Panc1 (cell line): ENCODE measurements around the gene MYL5. TPM values are rescaled to one million over a fixed set of nuclear protein-coding genes. Genes with fewer than 3 reads are reported as not detected.

Experiments
- ATAC-seq: fragments of 200-7000 bp; cut with Tn5 transposase; 2 replicates; pipeline ENCODE4 v1.9.1; 2020; ENCODE audit warnings: mild to moderate bottlenecking, moderate library complexity
- BruUV-seq: library from RNA; stranded (reverse); fragments of 400-500 nt; replicated peaks from 2 replicates; lab custom pipeline; 2021; lab: Mats Ljungman, UMichigan
- CTCF ChIA-PET: fragments of 300-600 bp; sonication (Branson Sonifier 250); formaldehyde crosslinking; loops from one replicate; lab custom pipeline; 2022; ENCODE audit warnings: antibody characterized with exemption; lab: Charles Lee
- POLR2A ChIA-PET: fragments of 300-600 bp; sonication (Branson Sonifier 250); formaldehyde crosslinking; loops from one replicate; lab custom pipeline; 2022; ENCODE audit warnings: antibody characterized with exemption; lab: Charles Lee
- DNase-seq: peaks from one replicate; pipeline ENCODE4 v3.0.0-alpha.2; 2010; ENCODE audit warnings: low read depth, low spot score
- H3K27ac ChIP-seq: 2 replicates; pipeline ENCODE4 v1.5.1; 2011; ENCODE audit warnings: mild to moderate bottlenecking, low read length, inconsistent platforms
- H3K27me3 ChIP-seq: fragments of 200-500 bp; sonication (Bioruptor generic); 2 replicates; pipeline ENCODE4 v1.6.0; 2014; ENCODE audit warnings: low read length, inconsistent platforms; ENCODE audit not compliant: control insufficient read depth, insufficient read depth
- H3K36me3 ChIP-seq: fragments of 200-500 bp; sonication (Bioruptor generic); 2 replicates; pipeline ENCODE4 v1.5.1; 2014; ENCODE audit warnings: inconsistent platforms, mild to moderate bottlenecking, low read length, moderate library complexity; ENCODE audit not compliant: control insufficient read depth, insufficient read depth
- H3K4me1 ChIP-seq: 2 replicates; pipeline ENCODE4 v1.5.1; 2011; ENCODE audit warnings: inconsistent platforms, mild to moderate bottlenecking, low read length, moderate library complexity; ENCODE audit not compliant: control insufficient read depth, insufficient read depth
- H3K4me3 ChIP-seq, 2 experiments: 2 replicates each; pipeline ENCODE4 v1.5.1; 2011 to 2012; ENCODE audit warnings: low read depth in 2 of 2, low read length in 2 of 2, mild to moderate bottlenecking in 2 of 2, inconsistent platforms in 1 of 2, moderate library complexity in 1 of 2
- H3K9me3 ChIP-seq: fragments of 200-500 bp; sonication (Bioruptor generic); 2 replicates; pipeline ENCODE4 v1.5.1; 2014; ENCODE audit warnings: low read depth, mild to moderate bottlenecking, inconsistent platforms, low read length, moderate library complexity; ENCODE audit not compliant: control insufficient read depth, insufficient read depth
- CTCF ChIP-seq: fragments of 450-650 bp; IDR thresholded peaks from 2 replicates; pipeline ENCODE4 v1.5.1; 2017; ENCODE audit warnings: mild to moderate bottlenecking
- POLR2AphosphoS5 ChIP-seq: IDR thresholded peaks from 2 replicates; pipeline ENCODE4 v1.6.1; 2012; ENCODE audit warnings: mild to moderate bottlenecking, low read depth, low read length, moderate library complexity
- REST ChIP-seq, 2 experiments: IDR thresholded peaks; 2 replicates each; pipeline ENCODE4 v1.6.1; 2011 to 2012; ENCODE audit warnings: low read depth in 2 of 2, control low read depth in 1 of 2, low read length in 1 of 2, mild to moderate bottlenecking in 1 of 2, moderate library complexity in 1 of 2; ENCODE audit not compliant: insufficient read depth in 1 of 2
- SIN3A ChIP-seq: IDR thresholded peaks from 2 replicates; pipeline ENCODE4 v1.6.1; 2012; ENCODE audit warnings: low read depth, mild to moderate bottlenecking, low read length, moderate library complexity, borderline replicate concordance; ENCODE audit not compliant: insufficient read depth
- TCF7L2 ChIP-seq: IDR thresholded peaks from 2 replicates; pipeline ENCODE4 v1.6.1; 2011; ENCODE audit warnings: mild to moderate bottlenecking, low read depth, low read length, inconsistent platforms
- in situ Hi-C: cut with HindIII; loops from 2 replicates; pipeline ENCODE4 v1.10.0; 2016; ENCODE audit warnings: low sequenced_read_pairs, low pct_unique_long_range_greater_than_20kb
- intact Hi-C: fragments of 100-400 bp; cut with micrococcal nuclease; formaldehyde crosslinking; loops from one replicate; pipeline ENCODE4 v1.10.0; 2022; ENCODE audit not compliant: unreplicated experiment
- total RNA-seq: library from RNA; stranded (reverse); gene quantifications from one replicate; pipeline ENCODE4 v1.2.1, GENCODE V29; 2021; ENCODE audit not compliant: unreplicated experiment

Gene MYL5
- total RNA-seq, 1 experiment from 2014 or later, result 12.0 TPM

- POLR2A ChIA-PET, result no interaction called here
- no peaks in the 10 kb centered on the region for H3K36me3 ChIP-seq
- H3K9me3 ChIP-seq, result no peaks in the 10 kb centered on the region
- H3K4me3 ChIP-seq, result no peak overlapping the region
- CTCF ChIA-PET, result no interaction called here
- TF ChIP-seq CTCF (no peak), TCF7L2 (no peak), POLR2AphosphoS5 (no peak), REST (IDR thresholded peaks at IDR 0.05; ENCODE audit: insufficient read depth in 1 of 2, low read depth in 2 of 2, low read length in 1 of 2) (no peak), SIN3A (no peak)
- in situ Hi-C loops, result no loop called here
- ATAC-seq, result no peak
- no TSS peak for BruUV-seq
- intact Hi-C loops, result no loop called here
- H3K4me1 ChIP-seq, result no peaks in the 10 kb centered on the region
- no peak for DNase-seq
- H3K27me3 ChIP-seq, result no peaks in the 10 kb centered on the region
- H3K27ac ChIP-seq, result no peak overlapping the region
These were observed 25.1 kb upstream of the MYL5 start for GRCh38 chr4:649293-649625.

- H3K4me3 ChIP-seq, result no peak overlapping the region
- TF ChIP-seq POLR2AphosphoS5 (no peak), TCF7L2 (no peak), CTCF (no peak), REST (IDR thresholded peaks at IDR 0.05; ENCODE audit: insufficient read depth in 1 of 2, low read depth in 2 of 2, low read length in 1 of 2) (no peak), SIN3A (no peak)
- ChIA-PET POLR2A (no interaction called here), CTCF (no interaction called here)
- H3K4me1 ChIP-seq, result no peaks in the 10 kb centered on the region
- ATAC-seq (no peak), DNase-seq (no peak)
- H3K9me3 ChIP-seq, result no peaks in the 10 kb centered on the region
- no peak overlapping the region for H3K27ac ChIP-seq
- H3K36me3 ChIP-seq, result no peaks in the 10 kb centered on the region
- no peaks in the 10 kb centered on the region for H3K27me3 ChIP-seq
- in situ Hi-C loops, result no loop called here
- no TSS peak for BruUV-seq
- intact Hi-C loops, result no loop called here
These were observed 24.5 kb upstream of the MYL5 start for GRCh38 chr4:649751-650310.
